ENCODE measurements around the gene SMARCAL1. TPM values are rescaled to one million over a fixed set of nuclear protein-coding genes. Genes with fewer than 3 reads are reported as not detected.

The SMARCAL1 gene
- total and polyA plus RNA-seq, 2 of the 13 experiments (the other 11 are each of a cell fraction or from before 2014, with no cell fraction given), result 12.7 to 21.3 TPM

DNA sequence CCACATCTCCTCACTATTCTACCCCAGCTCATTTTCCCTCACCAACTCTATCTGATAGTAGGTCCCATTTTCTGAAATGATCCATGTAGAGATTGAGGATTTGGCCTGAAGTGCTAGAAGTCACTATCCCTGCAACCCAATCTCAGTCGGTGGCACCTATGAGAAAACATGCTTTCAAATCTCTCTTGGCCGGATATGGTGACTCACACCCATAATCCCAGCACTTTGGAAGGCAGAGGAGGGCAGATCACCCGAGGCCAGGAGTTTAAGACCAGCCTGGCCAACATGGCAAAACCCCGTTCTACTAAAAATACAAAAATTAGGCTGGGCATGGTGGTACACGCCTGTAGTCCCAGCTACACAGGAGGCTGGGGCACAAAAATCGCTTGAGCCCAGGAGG, 20.9 kb upstream of the SMARCAL1 start:
- Histone ChIP-seq H3K9ac (ENCODE audit: insufficient read depth, low read depth, low read length) (no peak overlapping the region), H3K27ac (ENCODE audit: extremely low read length, insufficient read depth, low read length) (no peak overlapping the region), H2AFZ (ENCODE audit: low read length) (no peak overlapping the region), H3K4me2 (ENCODE audit: low read depth, low read length) (no peak overlapping the region), H4K20me1 (ENCODE audit: insufficient read depth, low read length) (no peaks in the 10 kb centered on the region), H3K27me3 (ENCODE audit: control insufficient read depth in 1 of 2, insufficient read depth in 2 of 2, low read length in 2 of 2) (peaks cover 4 to 42% of the 10 kb centered on the region in 2 experiments), H3K4me3 (replicated peaks in 1 of 3; ENCODE audit: insufficient read depth in 1 of 3, low read depth in 2 of 3, low read length in 3 of 3) (no peak overlapping the region), H3K4me1 (ENCODE audit: insufficient read depth, low read length) (no peaks in the 10 kb centered on the region), H3K36me3 (replicated peaks in 1 of 2; ENCODE audit: control insufficient read depth in 1 of 2, insufficient read depth in 2 of 2, low read length in 2 of 2) (no peaks in the 10 kb centered on the region), H3K9me3 (ENCODE audit: low read length) (no peaks in the 10 kb centered on the region), H3K79me2 (ENCODE audit: insufficient read depth, low read length) (no peaks in the 10 kb centered on the region)
- in situ Hi-C loops (cut with HindIII; ENCODE audit: extremely low pct_ligation_motif_present, low pct_unique_long_range_greater_than_20kb) (no loop called here), intact Hi-C loops (cut with micrococcal nuclease; ENCODE audit: unreplicated experiment) (no loop called here)
- no peak for FAIRE-seq
- no peak for ATAC-seq
- no TSS peak for BruUV-seq (replicated peaks)
- WGBS (ENCODE audit: low lambda C conversion rate), result 26% methylated on average over 6 of the region's 6 CpGs
- DNase-seq (ENCODE audit: low spot score), result no peak
- POLR2A ChIA-PET, result no interaction called here
- TF ChIP-seq MTA1 (CRISPR knock-in tag; IDR thresholded peaks at IDR 0.05; ENCODE audit: borderline replicate concordance) (no peak), ZNF275 (CRISPR knock-in tag; IDR thresholded peaks at IDR 0.05; ENCODE audit: borderline replicate concordance) (no peak), MLX (CRISPR knock-in tag; IDR thresholded peaks at IDR 0.05) (no peak), ZNF282 (IDR thresholded peaks at IDR 0.05; ENCODE audit: partially characterized antibody) (no peak)
- CTCF ChIA-PET (ENCODE audit: low intra/inter-chr PET ratio, low total read pairs), result no interaction called here

DNA sequence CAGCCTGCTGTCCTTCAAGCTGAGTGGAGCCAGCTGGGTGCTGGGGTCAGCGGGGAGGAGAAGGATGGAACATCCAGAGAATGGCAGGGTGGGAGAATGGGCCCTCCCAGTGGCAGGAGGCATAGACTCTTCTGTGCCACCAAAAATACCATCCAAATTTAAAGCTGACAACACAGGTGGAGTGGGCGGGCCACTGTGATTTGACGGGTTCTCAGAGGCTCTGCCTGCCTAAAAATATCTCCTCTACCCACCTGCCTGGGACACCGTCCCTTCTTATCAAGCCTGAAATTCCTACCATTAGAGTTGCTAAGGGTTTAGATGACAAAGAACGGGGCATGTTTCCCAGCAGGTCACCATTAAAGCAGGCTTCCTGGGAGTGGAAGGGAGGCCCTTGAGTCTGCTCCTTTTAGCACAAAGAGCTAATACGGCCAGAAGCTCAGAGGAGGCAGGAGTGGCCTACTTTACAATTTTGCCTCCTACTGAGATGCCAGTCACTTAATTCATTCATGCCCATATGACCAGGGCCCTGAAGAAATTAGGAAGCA, 20.2 kb upstream of the SMARCAL1 start:
- ChIA-PET POLR2A (no interaction called here), CTCF (ENCODE audit: low intra/inter-chr PET ratio, low total read pairs) (no interaction called here)
- no peaks in the 10 kb centered on the region for H3K36me3 ChIP-seq (replicated peaks in 1 of 2; ENCODE audit: control insufficient read depth in 1 of 2, insufficient read depth in 2 of 2, low read length in 2 of 2)
- no peak for ATAC-seq
- no peak overlapping the region for H2AFZ ChIP-seq (ENCODE audit: low read length)
- no peak for DNase-seq (ENCODE audit: low spot score)
- no peak overlapping the region for H3K4me3 ChIP-seq (replicated peaks in 1 of 3; ENCODE audit: insufficient read depth in 1 of 3, low read depth in 2 of 3, low read length in 3 of 3)
- 50% methylated on average over 6 of the region's 6 CpGs for WGBS (ENCODE audit: low lambda C conversion rate)
- BruUV-seq (replicated peaks), result no TSS peak
- no peaks in the 10 kb centered on the region for H3K9me3 ChIP-seq (ENCODE audit: low read length)
- in situ Hi-C loops (cut with HindIII; ENCODE audit: extremely low pct_ligation_motif_present, low pct_unique_long_range_greater_than_20kb) (no loop called here), intact Hi-C loops (cut with micrococcal nuclease; ENCODE audit: unreplicated experiment) (no loop called here)
- no peaks in the 10 kb centered on the region for H3K79me2 ChIP-seq (ENCODE audit: insufficient read depth, low read length)
- H3K4me1 ChIP-seq (ENCODE audit: insufficient read depth, low read length), result no peaks in the 10 kb centered on the region
- no peak overlapping the region for H3K27ac ChIP-seq (ENCODE audit: extremely low read length, insufficient read depth, low read length)
- H4K20me1 ChIP-seq (ENCODE audit: insufficient read depth, low read length), result no peaks in the 10 kb centered on the region
- H3K9ac ChIP-seq (ENCODE audit: insufficient read depth, low read depth, low read length), result no peak overlapping the region
- H3K27me3 ChIP-seq (ENCODE audit: control insufficient read depth in 1 of 2, insufficient read depth in 2 of 2, low read length in 2 of 2), result peaks cover 4 to 42% of the 10 kb centered on the region in 2 experiments
- H3K4me2 ChIP-seq (ENCODE audit: low read depth, low read length), result no peak overlapping the region
- no peak for FAIRE-seq
- TF ChIP-seq, protein P1, sequence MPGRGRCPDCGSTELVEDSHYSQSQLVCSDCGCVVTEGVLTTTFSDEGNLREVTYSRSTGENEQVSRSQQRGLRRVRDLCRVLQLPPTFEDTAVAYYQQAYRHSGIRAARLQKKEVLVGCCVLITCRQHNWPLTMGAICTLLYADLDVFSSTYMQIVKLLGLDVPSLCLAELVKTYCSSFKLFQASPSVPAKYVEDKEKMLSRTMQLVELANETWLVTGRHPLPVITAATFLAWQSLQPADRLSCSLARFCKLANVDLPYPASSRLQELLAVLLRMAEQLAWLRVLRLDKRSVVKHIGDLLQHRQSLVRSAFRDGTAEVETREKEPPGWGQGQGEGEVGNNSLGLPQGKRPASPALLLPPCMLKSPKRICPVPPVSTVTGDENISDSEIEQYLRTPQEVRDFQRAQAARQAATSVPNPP (CRISPR knock-in tag; IDR thresholded peaks at IDR 0.05), result no peak
- TF ChIP-seq, protein P2, sequence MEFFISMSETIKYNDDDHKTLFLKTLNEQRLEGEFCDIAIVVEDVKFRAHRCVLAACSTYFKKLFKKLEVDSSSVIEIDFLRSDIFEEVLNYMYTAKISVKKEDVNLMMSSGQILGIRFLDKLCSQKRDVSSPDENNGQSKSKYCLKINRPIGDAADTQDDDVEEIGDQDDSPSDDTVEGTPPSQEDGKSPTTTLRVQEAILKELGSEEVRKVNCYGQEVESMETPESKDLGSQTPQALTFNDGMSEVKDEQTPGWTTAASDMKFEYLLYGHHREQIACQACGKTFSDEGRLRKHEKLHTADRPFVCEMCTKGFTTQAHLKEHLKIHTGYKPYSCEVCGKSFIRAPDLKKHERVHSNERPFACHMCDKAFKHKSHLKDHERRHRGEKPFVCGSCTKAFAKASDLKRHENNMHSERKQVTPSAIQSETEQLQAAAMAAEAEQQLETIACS (CRISPR knock-in tag; IDR thresholded peaks at IDR 0.05), result no peak
- TF ChIP-seq, protein P3, sequence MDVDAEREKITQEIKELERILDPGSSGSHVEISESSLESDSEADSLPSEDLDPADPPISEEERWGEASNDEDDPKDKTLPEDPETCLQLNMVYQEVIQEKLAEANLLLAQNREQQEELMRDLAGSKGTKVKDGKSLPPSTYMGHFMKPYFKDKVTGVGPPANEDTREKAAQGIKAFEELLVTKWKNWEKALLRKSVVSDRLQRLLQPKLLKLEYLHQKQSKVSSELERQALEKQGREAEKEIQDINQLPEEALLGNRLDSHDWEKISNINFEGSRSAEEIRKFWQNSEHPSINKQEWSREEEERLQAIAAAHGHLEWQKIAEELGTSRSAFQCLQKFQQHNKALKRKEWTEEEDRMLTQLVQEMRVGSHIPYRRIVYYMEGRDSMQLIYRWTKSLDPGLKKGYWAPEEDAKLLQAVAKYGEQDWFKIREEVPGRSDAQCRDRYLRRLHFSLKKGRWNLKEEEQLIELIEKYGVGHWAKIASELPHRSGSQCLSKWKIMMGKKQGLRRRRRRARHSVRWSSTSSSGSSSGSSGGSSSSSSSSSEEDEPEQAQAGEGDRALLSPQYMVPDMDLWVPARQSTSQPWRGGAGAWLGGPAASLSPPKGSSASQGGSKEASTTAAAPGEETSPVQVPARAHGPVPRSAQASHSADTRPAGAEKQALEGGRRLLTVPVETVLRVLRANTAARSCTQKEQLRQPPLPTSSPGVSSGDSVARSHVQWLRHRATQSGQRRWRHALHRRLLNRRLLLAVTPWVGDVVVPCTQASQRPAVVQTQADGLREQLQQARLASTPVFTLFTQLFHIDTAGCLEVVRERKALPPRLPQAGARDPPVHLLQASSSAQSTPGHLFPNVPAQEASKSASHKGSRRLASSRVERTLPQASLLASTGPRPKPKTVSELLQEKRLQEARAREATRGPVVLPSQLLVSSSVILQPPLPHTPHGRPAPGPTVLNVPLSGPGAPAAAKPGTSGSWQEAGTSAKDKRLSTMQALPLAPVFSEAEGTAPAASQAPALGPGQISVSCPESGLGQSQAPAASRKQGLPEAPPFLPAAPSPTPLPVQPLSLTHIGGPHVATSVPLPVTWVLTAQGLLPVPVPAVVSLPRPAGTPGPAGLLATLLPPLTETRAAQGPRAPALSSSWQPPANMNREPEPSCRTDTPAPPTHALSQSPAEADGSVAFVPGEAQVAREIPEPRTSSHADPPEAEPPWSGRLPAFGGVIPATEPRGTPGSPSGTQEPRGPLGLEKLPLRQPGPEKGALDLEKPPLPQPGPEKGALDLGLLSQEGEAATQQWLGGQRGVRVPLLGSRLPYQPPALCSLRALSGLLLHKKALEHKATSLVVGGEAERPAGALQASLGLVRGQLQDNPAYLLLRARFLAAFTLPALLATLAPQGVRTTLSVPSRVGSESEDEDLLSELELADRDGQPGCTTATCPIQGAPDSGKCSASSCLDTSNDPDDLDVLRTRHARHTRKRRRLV (CRISPR knock-in tag; IDR thresholded peaks at IDR 0.05), result no peak
